Panc1 (cell line): ENCODE data around the gene SLC6A4. TPM values are rescaled to one million over a fixed set of nuclear protein-coding genes. Genes with fewer than 3 reads are reported as not detected.

Experiments
- ATAC-seq: fragments of 200-7000 bp; cut with Tn5 transposase; 2 replicates; pipeline ENCODE4 v1.9.1; 2020; ENCODE audit warnings: mild to moderate bottlenecking, moderate library complexity
- BruUV-seq: library from RNA; stranded (reverse); fragments of 400-500 nt; replicated peaks from 2 replicates; lab custom pipeline; 2021; lab: Mats Ljungman, UMichigan
- CTCF ChIA-PET: fragments of 300-600 bp; sonication (Branson Sonifier 250); formaldehyde crosslinking; loops from one replicate; lab custom pipeline; 2022; ENCODE audit warnings: antibody characterized with exemption; lab: Charles Lee
- POLR2A ChIA-PET: fragments of 300-600 bp; sonication (Branson Sonifier 250); formaldehyde crosslinking; loops from one replicate; lab custom pipeline; 2022; ENCODE audit warnings: antibody characterized with exemption; lab: Charles Lee
- DNase-seq: peaks from one replicate; pipeline ENCODE4 v3.0.0-alpha.2; 2010; ENCODE audit warnings: low read depth, low spot score
- H3K27ac ChIP-seq: 2 replicates; pipeline ENCODE4 v1.5.1; 2011; ENCODE audit warnings: mild to moderate bottlenecking, low read length, inconsistent platforms
- H3K27me3 ChIP-seq: fragments of 200-500 bp; sonication (Bioruptor generic); 2 replicates; pipeline ENCODE4 v1.6.0; 2014; ENCODE audit warnings: low read length, inconsistent platforms; ENCODE audit not compliant: control insufficient read depth, insufficient read depth
- H3K36me3 ChIP-seq: fragments of 200-500 bp; sonication (Bioruptor generic); 2 replicates; pipeline ENCODE4 v1.5.1; 2014; ENCODE audit warnings: inconsistent platforms, mild to moderate bottlenecking, low read length, moderate library complexity; ENCODE audit not compliant: control insufficient read depth, insufficient read depth
- H3K4me1 ChIP-seq: 2 replicates; pipeline ENCODE4 v1.5.1; 2011; ENCODE audit warnings: inconsistent platforms, mild to moderate bottlenecking, low read length, moderate library complexity; ENCODE audit not compliant: control insufficient read depth, insufficient read depth
- H3K4me3 ChIP-seq, 2 experiments: 2 replicates each; pipeline ENCODE4 v1.5.1; 2011 to 2012; ENCODE audit warnings: low read depth in 2 of 2, low read length in 2 of 2, mild to moderate bottlenecking in 2 of 2, inconsistent platforms in 1 of 2, moderate library complexity in 1 of 2
- H3K9me3 ChIP-seq: fragments of 200-500 bp; sonication (Bioruptor generic); 2 replicates; pipeline ENCODE4 v1.5.1; 2014; ENCODE audit warnings: low read depth, mild to moderate bottlenecking, inconsistent platforms, low read length, moderate library complexity; ENCODE audit not compliant: control insufficient read depth, insufficient read depth
- POLR2AphosphoS5 ChIP-seq: IDR thresholded peaks from 2 replicates; pipeline ENCODE4 v1.6.1; 2012; ENCODE audit warnings: mild to moderate bottlenecking, low read depth, low read length, moderate library complexity
- REST ChIP-seq, 2 experiments: IDR thresholded peaks; 2 replicates each; pipeline ENCODE4 v1.6.1; 2011 to 2012; ENCODE audit warnings: low read depth in 2 of 2, control low read depth in 1 of 2, low read length in 1 of 2, mild to moderate bottlenecking in 1 of 2, moderate library complexity in 1 of 2; ENCODE audit not compliant: insufficient read depth in 1 of 2
- SIN3A ChIP-seq: IDR thresholded peaks from 2 replicates; pipeline ENCODE4 v1.6.1; 2012; ENCODE audit warnings: low read depth, mild to moderate bottlenecking, low read length, moderate library complexity, borderline replicate concordance; ENCODE audit not compliant: insufficient read depth
- TCF7L2 ChIP-seq: IDR thresholded peaks from 2 replicates; pipeline ENCODE4 v1.6.1; 2011; ENCODE audit warnings: mild to moderate bottlenecking, low read depth, low read length, inconsistent platforms
- in situ Hi-C: cut with HindIII; loops from 2 replicates; pipeline ENCODE4 v1.10.0; 2016; ENCODE audit warnings: low sequenced_read_pairs, low pct_unique_long_range_greater_than_20kb
- intact Hi-C: fragments of 100-400 bp; cut with micrococcal nuclease; formaldehyde crosslinking; loops from one replicate; pipeline ENCODE4 v1.10.0; 2022; ENCODE audit not compliant: unreplicated experiment
- total RNA-seq: library from RNA; stranded (reverse); gene quantifications from one replicate; pipeline ENCODE4 v1.2.1, GENCODE V29; 2021; ENCODE audit not compliant: unreplicated experiment
- TF ChIP-seq, protein P1 (sequence below): fragments of 450-650 bp; IDR thresholded peaks from 2 replicates; pipeline ENCODE4 v1.5.1; 2017; ENCODE audit warnings: mild to moderate bottlenecking

SLC6A4 gene
- total RNA-seq, 1 experiment from 2014 or later: not detected

- intact Hi-C loops: loop anchor here (2.0 kb wide), 1 partner anchor 21 kb away; no protein-coding TSS in a partner anchor
- ATAC-seq: no peak
- no peak overlapping the region for H3K4me3 ChIP-seq
- CTCF ChIA-PET: no interaction called here
- peaks cover 17% of the 10 kb centered on the region for H3K4me1 ChIP-seq
- in situ Hi-C loops: no loop called here
- POLR2A ChIA-PET: no interaction called here
- no peak for TF ChIP-seq TCF7L2
- TF ChIP-seq REST (IDR thresholded peaks at IDR 0.05; ENCODE audit: insufficient read depth in 1 of 2, low read depth in 2 of 2, low read length in 1 of 2): no peak
- no peak for TF ChIP-seq POLR2AphosphoS5
- TF ChIP-seq, protein P1, sequence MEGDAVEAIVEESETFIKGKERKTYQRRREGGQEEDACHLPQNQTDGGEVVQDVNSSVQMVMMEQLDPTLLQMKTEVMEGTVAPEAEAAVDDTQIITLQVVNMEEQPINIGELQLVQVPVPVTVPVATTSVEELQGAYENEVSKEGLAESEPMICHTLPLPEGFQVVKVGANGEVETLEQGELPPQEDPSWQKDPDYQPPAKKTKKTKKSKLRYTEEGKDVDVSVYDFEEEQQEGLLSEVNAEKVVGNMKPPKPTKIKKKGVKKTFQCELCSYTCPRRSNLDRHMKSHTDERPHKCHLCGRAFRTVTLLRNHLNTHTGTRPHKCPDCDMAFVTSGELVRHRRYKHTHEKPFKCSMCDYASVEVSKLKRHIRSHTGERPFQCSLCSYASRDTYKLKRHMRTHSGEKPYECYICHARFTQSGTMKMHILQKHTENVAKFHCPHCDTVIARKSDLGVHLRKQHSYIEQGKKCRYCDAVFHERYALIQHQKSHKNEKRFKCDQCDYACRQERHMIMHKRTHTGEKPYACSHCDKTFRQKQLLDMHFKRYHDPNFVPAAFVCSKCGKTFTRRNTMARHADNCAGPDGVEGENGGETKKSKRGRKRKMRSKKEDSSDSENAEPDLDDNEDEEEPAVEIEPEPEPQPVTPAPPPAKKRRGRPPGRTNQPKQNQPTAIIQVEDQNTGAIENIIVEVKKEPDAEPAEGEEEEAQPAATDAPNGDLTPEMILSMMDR: no peak
- no peak for TF ChIP-seq SIN3A
- DNase-seq: no peak
- H3K9me3 ChIP-seq: no peaks in the 10 kb centered on the region
- H3K27me3 ChIP-seq: peaks cover 5% of the 10 kb centered on the region
- H3K36me3 ChIP-seq: no peaks in the 10 kb centered on the region
- H3K27ac ChIP-seq: no peak overlapping the region
- no TSS peak for BruUV-seq
Observed at GRCh38 chr17:30240177-30240576, 4.7 kb upstream of the SLC6A4 start.

DNA sequence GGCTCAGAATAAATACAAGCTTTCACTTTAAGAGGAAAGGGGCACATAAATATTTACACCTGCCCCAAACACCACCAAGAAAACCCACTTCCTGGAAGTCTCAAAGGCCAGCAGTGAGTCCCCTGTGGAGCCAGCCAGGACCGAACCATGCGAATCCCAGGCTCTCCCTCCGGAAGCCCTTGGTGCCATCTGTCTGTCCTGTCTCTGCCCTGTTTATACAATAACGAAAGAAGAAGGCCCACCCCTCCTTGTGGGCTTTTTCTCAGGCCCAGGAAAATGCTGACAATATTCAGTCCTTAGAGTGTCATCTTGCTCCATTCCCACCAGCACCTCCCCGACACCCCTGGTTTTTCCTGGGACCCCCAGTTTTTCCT lies 3.6 kb upstream of the SLC6A4 start:
- no peaks in the 10 kb centered on the region for H3K36me3 ChIP-seq
- in situ Hi-C loops (no loop called here), intact Hi-C loops (loop anchor here (5.0 kb wide), 2 partner anchors 117 to 137 kb away; no protein-coding TSS in a partner anchor)
- H3K27ac ChIP-seq: no peak overlapping the region
- ChIA-PET POLR2A (no interaction called here), CTCF (no interaction called here)
- no peak overlapping the region for H3K4me3 ChIP-seq
- H3K9me3 ChIP-seq: no peaks in the 10 kb centered on the region
- TF ChIP-seq, protein P1: no peak
- no peak for TF ChIP-seq REST (IDR thresholded peaks at IDR 0.05; ENCODE audit: insufficient read depth in 1 of 2, low read depth in 2 of 2, low read length in 1 of 2)
- TF ChIP-seq TCF7L2: no peak
- no peak for TF ChIP-seq SIN3A
- no peak for TF ChIP-seq POLR2AphosphoS5
- DNase-seq (no peak), ATAC-seq (no peak)
- peaks cover 11% of the 10 kb centered on the region for H3K27me3 ChIP-seq
- BruUV-seq: no TSS peak
- H3K4me1 ChIP-seq: peaks cover 20% of the 10 kb centered on the region
